GM12865 (cell line): ENCODE results near the gene ABL2.

Experiments used
- DNase-seq: peaks from one replicate; pipeline ENCODE4 v3.0.0; 2010; ENCODE audit warnings: low read depth
- H3K4me3 ChIP-seq: 2 replicates; pipeline ENCODE4 v1.5.1; 2011; ENCODE audit warnings: mild to moderate bottlenecking, low read depth, low read length, control low read depth
- CTCF ChIP-seq: IDR thresholded peaks from 2 replicates; pipeline ENCODE4 v1.5.1; 2011; ENCODE audit warnings: low read length, control low read depth, low read depth, inconsistent platforms; ENCODE audit not compliant: insufficient read depth; ENCODE audit errors: missing control alignments

The ABL2 gene

GRCh38 chr1:179129702-179130473 lies 99.6 kb downstream of the ABL2 start:
- H3K4me3 ChIP-seq = peak overlapping the region; percentile 16; the same call in 1 of the 2 replicates
- peak; percentile 69 for DNase-seq
- TF ChIP-seq CTCF = no peak

DNA sequence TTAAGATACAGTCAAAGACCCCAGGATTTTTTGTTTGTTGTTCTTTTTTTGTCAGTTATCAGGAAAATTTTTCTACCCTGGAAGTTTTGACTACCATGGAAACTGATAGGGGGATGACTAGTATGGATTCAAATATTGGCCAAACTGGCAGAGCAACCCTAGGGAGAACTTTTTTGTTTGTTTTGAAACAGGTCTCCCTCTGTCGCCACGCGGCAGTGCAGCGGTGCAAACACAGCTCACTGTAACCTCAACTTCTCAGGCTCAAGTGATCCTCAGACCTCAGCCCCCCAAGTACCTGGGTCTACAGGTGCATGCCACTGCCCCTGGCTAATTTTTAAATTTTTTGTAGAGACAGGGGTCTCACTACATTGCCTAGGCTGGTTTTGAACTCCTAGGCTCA lies 101.0 kb downstream of the ABL2 start:
- no peak overlapping the region for H3K4me3 ChIP-seq
- no peak for TF ChIP-seq CTCF
- DNase-seq = no peak

DNA sequence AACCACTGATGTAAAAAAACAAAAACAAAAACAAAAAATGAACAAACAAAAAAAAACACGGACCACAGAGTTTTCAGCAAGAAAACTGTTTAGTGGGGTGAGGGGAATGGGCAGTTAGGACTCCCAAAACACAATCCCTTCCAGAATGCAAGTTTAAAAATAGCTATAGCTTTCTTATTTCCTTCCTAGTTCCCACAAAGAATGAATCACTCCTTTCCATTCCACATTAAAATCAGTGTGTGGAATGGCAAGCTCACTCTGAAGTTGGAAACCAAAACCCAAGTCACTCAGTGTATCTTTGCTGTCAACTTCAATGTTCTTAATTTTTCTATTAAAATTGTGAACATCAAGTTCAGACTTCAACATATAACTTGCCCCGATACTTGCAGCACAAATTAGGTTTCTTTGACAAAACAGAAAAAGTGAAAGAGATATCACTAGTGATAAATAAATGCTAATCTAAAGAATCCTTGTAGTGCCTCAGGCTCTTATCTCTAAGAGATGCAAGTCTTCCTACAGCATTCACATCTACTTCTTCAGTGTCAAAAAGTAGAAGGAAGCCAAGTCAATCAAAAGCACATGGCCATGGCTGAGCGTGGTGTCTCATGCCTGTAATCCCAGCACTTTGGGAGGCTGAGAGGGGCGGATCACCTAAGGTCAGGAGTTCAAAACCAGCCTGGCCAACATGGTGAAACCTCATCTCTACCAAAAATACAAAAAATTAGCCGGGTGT lies 102.1 kb downstream of the ABL2 start:
- no peak for TF ChIP-seq CTCF
- no peak overlapping the region for H3K4me3 ChIP-seq
- DNase-seq = no peak

DNA sequence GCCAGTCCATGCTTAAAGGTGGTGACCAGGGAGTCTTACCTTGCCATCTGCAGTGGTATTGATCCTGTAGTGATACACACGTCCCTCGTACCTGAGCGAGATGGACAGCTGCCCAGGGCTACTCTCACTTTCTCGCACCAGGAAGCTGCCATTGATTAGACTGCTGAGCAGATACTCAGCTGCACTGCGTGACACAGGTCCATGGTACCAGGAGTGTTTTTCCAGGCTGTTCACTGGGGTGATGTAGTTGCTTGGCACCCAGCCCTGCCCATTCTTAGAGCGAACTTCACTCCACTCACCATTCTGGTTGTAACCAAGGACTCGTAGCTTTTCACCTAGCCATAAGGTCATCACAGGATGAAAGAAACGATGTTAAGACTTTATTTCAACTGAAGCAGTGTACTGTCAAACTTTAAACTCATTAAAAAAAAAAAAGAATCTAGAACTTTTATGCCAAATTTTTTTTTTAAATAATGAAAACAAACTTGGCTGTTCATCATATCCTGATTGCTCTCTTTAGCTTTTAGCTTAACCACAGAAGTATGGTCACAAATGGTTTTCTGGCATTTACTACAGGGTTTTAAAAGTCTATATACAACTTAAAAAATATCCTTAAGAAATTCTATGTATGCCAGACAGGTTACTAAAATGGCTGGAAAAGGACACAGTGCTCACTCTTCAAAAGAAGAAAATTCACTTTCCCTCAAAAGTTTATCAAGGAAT lies 103.0 kb downstream of the ABL2 start:
- no peak for TF ChIP-seq CTCF
- no peak for DNase-seq
- no peak overlapping the region for H3K4me3 ChIP-seq

GRCh38 chr1:179124873-179125272 lies 104.6 kb downstream of the ABL2 start:
- no peak overlapping the region for H3K4me3 ChIP-seq
- no peak for TF ChIP-seq CTCF
- no peak for DNase-seq

GRCh38 chr1:179121159-179121938 lies 108.1 kb downstream of the ABL2 start:
- peak; percentile 51 for TF ChIP-seq CTCF
- no peak overlapping the region for H3K4me3 ChIP-seq
- peak; percentile 54 for DNase-seq
